Dermis microvascular lymphatic vessel endothelial cell (primary cell): ENCODE results near the gene VCL. TPM values are rescaled to one million over a fixed set of nuclear protein-coding genes. Genes with fewer than 3 reads are reported as not detected.
A peak's percentile ranks its signal among the peaks of the same experiment; 100 is the strongest.
"Not testable (repeated sequence)": the region's sequence is repeated elsewhere in the genome, so short reads cannot be mapped to it uniquely, and the experiment has no call there.

Source experiments
- DNase-seq, 2 donors: peaks; one replicate each; pipeline versions ENCODE4 v3.0.0 to v3.0.0-alpha.2; 2010; ENCODE audit warnings: low read depth in 2 of 2
- total RNA-seq: library from RNA; depleted of rRNA; stranded (reverse); fragments of >200 nt; gene quantifications from 2 replicates; pipeline ENCODE4 v1.2.1, GENCODE V29; 2014

The VCL gene
- total RNA-seq, 1 donor from 2014 or later: 71.2 TPM

- peak in 1 of 2 donors; percentile 53 for DNase-seq
Observed at GRCh38 chr10:73971636-73972354, 26.1 kb upstream of the VCL start.

DNA sequence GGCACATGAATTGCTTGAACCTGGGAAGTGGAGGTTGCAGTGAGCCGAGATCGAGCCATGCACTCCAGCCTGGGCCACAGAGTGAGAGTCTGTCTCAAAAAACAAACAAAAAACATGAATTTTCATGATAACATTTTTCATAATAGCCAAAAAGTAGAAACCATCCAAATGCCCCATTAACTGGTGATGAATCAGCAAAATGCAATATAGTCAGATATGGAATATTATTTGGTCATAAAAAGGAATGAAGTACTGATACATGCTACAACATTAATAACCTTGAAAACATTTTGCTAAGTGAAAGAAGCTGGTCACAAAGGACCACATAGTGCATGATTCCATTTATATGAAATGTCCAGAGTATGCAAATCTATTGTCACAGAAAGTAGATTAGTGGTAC lies 24.5 kb upstream of the VCL start:
- no peak for DNase-seq

- no peak for DNase-seq
Observed at GRCh38 chr10:73974309-73974946, 23.5 kb upstream of the VCL start.

GRCh38 chr10:73975388-73975787 lies 22.5 kb upstream of the VCL start:
- no peak for DNase-seq

- no peak for DNase-seq
Observed at GRCh38 chr10:73979141-73979808, 18.6 kb upstream of the VCL start.

DNA sequence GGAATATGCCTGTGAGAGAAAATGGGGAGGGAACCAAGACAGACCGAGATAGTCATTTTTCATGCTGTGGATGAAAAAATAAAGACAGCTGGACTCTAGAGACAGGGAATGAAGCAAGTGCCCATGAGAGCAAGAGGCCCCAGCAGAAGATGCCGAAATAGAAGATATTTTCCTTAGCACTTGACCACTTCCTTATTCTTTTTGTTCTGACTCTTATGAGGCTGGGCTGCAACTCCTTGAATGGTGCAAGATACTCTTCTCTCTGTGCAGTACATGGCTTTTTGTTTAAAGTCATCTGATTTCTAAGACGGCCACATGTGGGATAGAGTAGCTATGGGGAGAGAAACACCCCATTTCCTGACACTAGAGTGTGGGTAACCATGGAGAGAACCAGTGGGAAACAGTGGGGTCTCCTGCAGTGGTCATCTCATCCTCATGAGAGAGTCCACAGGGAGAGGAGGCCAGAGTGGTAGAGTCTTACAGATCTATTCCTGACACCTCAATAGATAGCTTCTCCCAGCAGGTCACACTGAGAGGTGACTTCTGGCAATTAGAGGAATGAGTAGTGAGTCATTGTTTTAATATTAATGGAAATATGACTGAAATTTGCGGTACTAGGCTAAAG lies 18.0 kb upstream of the VCL start:
- DNase-seq: no peak

- no peak for DNase-seq
Observed at GRCh38 chr10:73981812-73982211, 16.1 kb upstream of the VCL start.

GRCh38 chr10:73983096-73984047 lies 14.5 kb upstream of the VCL start:
- DNase-seq: no peak

- no peak for DNase-seq
Observed at GRCh38 chr10:73989594-73990150, 8.2 kb upstream of the VCL start.

DNA sequence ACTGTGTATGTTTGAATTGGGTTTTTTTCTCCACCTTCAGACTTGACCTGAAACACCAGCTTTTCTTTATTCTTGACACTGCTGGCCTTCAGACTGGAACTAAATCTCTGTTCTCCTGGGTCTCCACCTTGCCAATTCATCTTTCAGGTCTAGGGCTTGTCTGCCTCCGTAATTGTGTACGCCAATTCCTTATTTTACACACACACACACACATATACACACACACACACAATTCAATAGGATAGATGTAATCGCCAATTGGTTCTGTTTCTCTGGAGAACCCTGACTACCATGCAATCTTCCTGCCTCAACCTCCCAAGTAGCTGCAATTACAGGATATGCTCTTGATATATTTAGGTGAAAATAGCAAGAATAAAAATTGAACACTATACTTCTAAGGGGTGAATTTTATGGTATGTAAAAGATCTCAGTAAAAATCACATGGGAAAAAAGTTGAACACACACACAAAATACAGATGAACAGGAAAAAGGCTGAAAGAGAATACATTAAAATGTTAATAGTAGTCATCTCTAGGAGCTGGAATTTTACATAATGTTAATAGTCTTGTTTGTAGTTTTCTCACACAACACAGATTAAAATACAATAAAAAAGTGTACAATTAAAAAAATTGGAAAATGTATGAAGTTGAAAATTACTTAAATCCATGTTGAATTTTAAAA lies 6.6 kb upstream of the VCL start:
- DNase-seq: no peak

GRCh38 chr10:73991884-73992245 lies 6.1 kb upstream of the VCL start:
- DNase-seq: no peak

GRCh38 chr10:73992899-73993788 lies 4.8 kb upstream of the VCL start:
- DNase-seq: peak in 1 of 2 donors; percentile 71

- no peak for DNase-seq
Observed at GRCh38 chr10:73995035-73995358, 2.9 kb upstream of the VCL start.

GRCh38 chr10:73997461-73997786 lies 492 bp upstream of the VCL start:
- DNase-seq: no peak

DNA sequence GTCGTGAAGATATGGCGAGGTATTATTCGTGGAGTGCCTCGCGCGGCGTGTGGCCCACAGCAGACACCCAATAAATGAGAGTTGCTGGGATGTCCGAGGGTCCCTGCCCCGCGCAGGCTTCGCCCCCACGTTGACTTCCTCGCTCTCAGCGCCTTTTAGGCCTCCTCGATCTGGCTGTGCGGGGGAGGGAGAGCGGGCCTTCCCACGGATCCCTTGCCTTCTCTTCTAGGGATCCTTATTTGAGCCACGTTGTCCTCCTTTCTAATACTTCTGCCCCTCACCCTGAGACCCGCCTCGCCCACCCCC lies 660 bp downstream of the VCL start:
- DNase-seq: no peak

DNA sequence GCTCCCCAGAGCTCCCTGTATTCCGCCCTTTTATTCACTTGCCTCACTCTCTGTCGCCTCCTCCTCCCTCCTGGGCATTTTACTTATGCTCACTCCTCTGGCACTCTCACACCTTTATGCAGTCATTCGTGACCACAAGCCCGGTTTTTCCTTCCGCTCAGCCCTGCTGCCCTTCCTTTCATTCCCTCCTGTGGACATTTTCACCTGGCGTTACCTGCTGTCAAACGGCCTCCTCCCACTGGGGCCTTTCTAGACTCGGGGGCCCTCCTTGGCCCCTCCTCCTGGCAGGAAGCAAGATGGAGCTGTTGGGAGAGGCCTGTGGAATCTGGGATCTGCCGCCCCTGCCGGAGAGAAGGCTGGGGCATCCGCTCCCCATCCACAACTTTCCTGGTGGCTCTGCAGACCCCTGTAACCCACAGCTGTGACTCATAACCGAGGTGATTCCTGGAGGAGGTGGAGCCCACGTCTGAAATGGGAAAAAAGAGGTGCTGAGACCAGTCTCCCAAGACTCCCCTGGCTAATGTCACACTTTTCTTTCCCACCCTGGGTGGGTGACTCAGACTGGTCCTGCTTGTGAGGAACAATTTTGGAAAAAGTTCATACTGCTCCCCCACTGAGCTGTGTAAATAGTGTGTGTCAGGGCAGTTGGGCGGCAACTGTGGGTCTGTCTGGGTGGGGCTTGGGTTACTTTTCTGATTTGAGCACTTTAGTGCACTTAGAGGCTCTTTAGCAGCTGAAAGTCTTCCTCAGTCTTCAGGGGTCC lies 1.2 kb downstream of the VCL start:
- peak in 1 of 2 donors; percentile 75 for DNase-seq

DNA sequence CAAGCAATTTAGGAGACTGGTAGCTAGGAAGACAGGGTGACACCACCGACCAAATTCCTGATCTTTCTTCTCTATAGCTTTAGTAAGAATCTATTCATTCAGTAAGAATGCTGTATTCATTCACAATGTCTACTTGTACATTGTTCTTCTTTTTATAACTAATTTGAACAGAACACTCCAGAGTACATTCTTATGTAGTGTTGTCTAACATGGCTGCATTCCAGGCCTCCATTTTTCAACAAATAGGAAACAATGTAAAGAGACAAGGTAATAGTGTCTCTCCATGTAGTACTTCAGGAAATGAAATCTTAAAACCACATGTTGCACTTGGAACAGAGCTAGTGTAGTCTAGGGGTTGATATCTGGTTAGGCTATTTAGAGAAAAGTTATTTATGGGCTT lies 1.8 kb downstream of the VCL start:
- peak in 1 of 2 donors; percentile 53 for DNase-seq

- not testable (repeated sequence) for DNase-seq
Observed at GRCh38 chr10:74000244-74000643, 2.3 kb downstream of the VCL start.
